ENCODE data around the gene ADAM12.
A peak's percentile ranks its signal among the peaks of the same experiment; 100 is the strongest.

ADAM12 gene

GRCh38 chr10:126092366-126093215 is 295.7 kb downstream of the ADAM12 start:
- no peak for DNase-seq

GRCh38 chr10:126090911-126091728 is 297.2 kb downstream of the ADAM12 start:
- DNase-seq, result peak in 1 of 58 donors; percentile 5

- DNase-seq, result no peak
Measured at GRCh38 chr10:126090443-126090842, 297.8 kb downstream of the ADAM12 start.

GRCh38 chr10:126087796-126088505 is 300.3 kb downstream of the ADAM12 start:
- no peak for DNase-seq

GRCh38 chr10:126087153-126087680 is 301.1 kb downstream of the ADAM12 start:
- DNase-seq, result no peak

GRCh38 chr10:126085806-126086205 is 302.5 kb downstream of the ADAM12 start:
- no peak for DNase-seq

- no peak for DNase-seq
Measured at GRCh38 chr10:126084369-126084768, 303.9 kb downstream of the ADAM12 start.

GRCh38 chr10:126083009-126083408 is 305.3 kb downstream of the ADAM12 start:
- DNase-seq, result no peak

GRCh38 chr10:126081841-126082466 is 306.3 kb downstream of the ADAM12 start:
- DNase-seq, result peak in 2 of 58 donors; percentile 7 to 22

- DNase-seq, result no peak
Measured at GRCh38 chr10:126080879-126081411, 307.3 kb downstream of the ADAM12 start.

- DNase-seq, result no peak
Measured at GRCh38 chr10:126080291-126080825, 307.9 kb downstream of the ADAM12 start.

GRCh38 chr10:126075009-126075408 is 313.3 kb downstream of the ADAM12 start:
- no peak for DNase-seq

- DNase-seq, result no peak
Measured at GRCh38 chr10:126074291-126074690, 314.0 kb downstream of the ADAM12 start.

- DNase-seq, result no peak
Measured at GRCh38 chr10:126073606-126074005, 314.7 kb downstream of the ADAM12 start.

GRCh38 chr10:126072622-126073021 is 315.7 kb downstream of the ADAM12 start:
- DNase-seq, result no peak

- DNase-seq, result no peak
Measured at GRCh38 chr10:126070476-126071215, 317.6 kb downstream of the ADAM12 start.

- no peak for DNase-seq
Measured at GRCh38 chr10:126068322-126068721, 320.0 kb downstream of the ADAM12 start.

GRCh38 chr10:126066456-126066855 is 321.8 kb downstream of the ADAM12 start:
- DNase-seq, result no peak

GRCh38 chr10:126065751-126066377 is 322.4 kb downstream of the ADAM12 start:
- no peak for DNase-seq
